ENCODE measurements around the gene CAPN7.

The CAPN7 gene

DNA sequence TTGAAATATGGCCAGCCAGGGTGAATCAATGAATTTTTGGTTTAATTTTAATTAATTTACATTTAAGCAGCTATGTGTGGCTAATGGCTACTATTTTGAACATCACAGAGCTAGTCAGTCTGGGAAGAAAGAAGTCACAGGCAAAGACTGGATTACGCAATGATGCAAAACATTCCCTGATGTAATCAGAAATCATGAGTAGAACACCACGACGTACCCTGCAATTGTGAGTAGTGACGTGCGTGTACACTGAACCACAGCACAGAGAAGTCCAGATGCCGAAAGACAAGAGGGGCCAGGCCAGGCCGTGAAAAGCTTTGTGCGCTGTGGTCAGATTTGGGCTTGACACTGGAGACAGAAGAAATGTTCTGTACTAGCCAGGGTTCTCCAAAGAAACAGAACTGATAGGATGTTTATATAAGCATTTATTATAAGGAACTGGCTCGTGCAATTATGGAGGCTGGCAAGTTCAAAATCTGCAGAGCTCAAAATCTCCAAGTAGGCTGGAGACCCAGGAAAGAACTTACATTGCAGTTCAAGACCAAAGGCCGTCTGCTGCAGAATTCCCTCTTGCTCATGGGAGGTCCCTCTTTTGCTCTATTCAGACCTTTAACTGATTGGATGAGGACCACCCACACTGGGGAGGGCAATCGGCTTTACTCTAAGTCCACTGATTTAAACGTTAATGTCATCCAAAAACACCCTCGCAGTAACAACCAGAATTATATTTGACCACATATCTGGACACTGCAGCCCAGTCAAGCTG is 81.7 kb downstream of the CAPN7 start:
- TF ChIP-seq GATA3 (IDR thresholded peaks at IDR 0.05; ENCODE audit: low read depth, low read length): no peak
- no peak for TF ChIP-seq GATA2 (IDR thresholded peaks at IDR 0.05; ENCODE audit: low read depth, low read length)

DNA sequence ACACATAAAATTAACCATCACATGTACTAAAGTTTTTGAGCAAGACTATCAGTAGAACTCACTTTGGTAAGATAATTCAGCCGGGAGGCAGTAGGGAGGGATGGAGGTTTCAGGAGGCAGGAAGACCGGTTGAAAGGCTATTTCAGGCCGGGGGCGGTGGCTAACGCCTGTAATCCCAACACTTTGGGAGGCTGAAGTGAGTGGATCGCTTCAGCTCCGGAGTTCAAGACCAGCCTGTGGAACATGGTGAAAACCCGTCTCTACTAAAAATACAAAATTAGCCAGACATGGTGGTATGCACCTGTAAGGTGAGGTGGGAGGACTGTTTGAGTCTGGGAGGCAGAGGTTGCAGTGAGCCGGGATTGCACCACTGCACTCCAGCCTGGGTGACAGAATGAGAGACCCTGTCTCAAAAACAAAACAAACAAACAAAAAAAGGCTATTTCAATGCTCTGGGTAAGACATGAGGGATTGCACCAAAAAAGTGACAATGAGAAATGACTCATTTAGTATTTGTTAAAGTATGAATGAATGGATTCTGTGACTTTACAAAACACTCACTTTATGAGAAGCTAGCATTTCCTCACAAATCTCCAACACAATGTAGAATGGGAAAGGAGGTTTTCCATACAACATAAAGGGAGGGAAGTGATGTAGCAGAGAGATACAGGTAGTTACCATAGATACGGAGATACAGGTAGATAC is 82.4 kb downstream of the CAPN7 start:
- no peak for TF ChIP-seq GATA3 (IDR thresholded peaks at IDR 0.05; ENCODE audit: low read depth, low read length)
- no peak for TF ChIP-seq GATA2 (IDR thresholded peaks at IDR 0.05; ENCODE audit: low read depth, low read length)

DNA sequence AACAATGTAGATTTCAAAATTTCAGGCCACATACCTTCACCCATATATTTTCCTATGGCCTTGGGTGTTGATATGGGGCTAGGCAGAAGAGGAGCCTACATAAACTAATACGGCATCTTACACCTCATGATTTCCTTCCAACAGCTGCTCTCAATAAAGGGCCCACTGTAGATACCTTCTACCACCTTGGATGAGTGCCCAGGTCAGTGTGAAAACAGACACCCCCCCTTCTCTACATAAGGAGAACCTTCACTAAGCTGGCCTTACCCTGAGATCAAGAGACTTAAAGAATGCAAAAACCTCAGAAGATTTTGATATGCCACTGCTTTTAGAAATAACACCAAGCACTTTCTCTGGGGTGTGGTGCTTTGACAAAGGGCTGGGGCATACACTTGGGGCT is 83.6 kb downstream of the CAPN7 start:
- TF ChIP-seq GATA3 (IDR thresholded peaks at IDR 0.05; ENCODE audit: low read depth, low read length): no peak
- no peak for TF ChIP-seq GATA2 (IDR thresholded peaks at IDR 0.05; ENCODE audit: low read depth, low read length)

DNA sequence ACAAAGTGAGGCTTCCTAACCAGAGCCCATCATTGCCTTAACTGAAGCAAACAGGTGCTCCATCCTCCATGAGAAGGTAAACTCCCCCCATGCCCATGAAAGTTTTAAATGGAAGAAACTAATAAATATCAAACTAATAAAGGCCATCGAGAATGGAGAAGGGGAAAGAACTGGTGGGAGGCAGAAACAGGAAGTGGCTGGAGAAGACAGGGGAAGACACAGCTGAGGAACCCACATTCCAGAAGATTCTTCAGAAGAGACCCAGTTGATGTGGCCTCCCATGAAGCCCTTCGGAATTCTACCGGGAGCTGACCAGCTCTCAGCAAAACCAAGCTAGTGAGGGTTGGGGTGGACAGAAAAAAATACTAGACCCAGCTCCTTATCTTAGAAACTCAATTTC is 84.7 kb downstream of the CAPN7 start:
- TF ChIP-seq GATA3 (IDR thresholded peaks at IDR 0.05; ENCODE audit: low read depth, low read length) (no peak), GATA2 (IDR thresholded peaks at IDR 0.05; ENCODE audit: low read depth, low read length) (no peak)

DNA sequence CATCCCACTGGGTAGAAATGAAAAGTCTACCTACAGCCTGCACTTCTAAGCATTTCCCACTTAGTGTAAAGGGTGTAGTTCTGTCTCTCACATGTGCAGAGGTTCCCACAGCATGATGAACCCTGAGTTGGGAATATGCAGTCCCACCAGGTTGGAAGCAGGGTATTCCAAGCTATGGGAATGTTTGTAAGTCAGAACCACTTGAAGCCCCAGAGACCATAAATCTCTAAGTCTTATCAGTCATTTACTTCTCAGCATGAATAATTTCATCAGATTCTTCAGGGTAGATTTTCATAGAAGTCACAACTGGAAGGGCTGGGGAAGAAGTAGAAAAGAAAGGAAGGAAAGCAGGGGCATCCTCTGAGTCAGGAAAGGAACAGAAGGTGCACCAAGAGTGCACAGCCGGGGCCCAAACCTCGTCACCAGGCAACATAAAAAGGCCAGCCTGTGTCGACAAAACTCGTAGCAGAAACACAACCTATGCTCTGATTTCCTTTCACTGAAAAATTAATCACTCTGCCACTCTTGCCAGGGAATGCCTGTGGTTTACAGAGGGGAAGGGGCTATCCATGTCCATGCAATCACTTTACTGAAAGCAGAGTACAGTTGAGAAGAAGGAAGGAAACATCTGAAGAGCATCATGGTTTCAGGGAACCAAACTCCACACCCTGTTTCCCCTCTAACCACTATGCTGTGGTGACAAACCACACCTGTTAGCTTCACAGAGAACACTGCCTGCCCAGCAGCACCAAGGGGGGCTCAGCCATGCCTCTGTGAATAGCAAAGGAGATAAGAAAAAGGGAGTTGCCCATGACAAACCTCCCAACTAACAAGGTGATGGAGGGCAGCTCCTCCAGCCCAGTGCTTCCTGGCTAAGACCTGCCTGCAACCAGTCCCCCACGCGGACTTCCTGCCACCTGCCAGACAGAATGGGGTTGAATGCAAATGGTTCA is 85.8 kb downstream of the CAPN7 start:
- no peak for TF ChIP-seq GATA3 (IDR thresholded peaks at IDR 0.05; ENCODE audit: low read depth, low read length)
- TF ChIP-seq GATA2 (IDR thresholded peaks at IDR 0.05; ENCODE audit: low read depth, low read length): no peak

DNA sequence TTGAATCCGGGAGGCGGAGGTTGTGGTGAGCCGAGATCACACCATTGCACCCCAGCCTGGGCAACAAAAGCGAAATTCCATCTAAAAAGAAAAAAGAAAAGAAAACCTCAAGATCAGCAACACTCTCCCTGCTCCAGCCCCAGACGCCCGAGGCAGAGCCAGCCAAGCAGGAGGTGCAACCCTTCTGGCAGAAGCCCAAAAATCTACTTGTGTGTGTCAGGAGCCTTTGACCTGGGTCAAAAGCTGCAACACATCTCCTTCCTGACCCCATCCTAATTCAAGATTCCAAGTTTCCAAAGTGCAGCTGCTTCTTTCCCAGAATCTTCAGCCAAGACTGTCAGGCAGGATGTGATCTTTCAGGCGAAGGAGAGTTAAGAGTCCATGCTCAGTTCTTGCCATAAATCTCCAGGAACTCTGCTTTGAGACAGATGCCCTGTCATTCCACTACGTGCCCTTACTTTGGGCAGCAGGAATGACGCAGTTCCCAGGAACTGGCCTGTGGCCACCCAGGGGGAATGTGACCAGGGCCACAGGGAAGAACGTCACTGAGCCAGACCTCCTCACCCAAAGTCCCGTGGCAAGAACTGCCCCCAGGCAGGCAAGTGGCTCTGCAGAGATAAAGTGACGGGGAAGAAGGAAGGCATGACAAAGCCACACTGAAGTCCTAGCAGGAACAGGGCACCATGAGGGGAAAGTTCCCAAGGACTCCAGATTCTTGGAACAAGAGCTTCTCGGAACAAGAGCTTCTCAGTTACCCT is 86.9 kb downstream of the CAPN7 start:
- TF ChIP-seq GATA3 (IDR thresholded peaks at IDR 0.05; ENCODE audit: low read depth, low read length) (no peak), GATA2 (IDR thresholded peaks at IDR 0.05; ENCODE audit: low read depth, low read length) (no peak)

DNA sequence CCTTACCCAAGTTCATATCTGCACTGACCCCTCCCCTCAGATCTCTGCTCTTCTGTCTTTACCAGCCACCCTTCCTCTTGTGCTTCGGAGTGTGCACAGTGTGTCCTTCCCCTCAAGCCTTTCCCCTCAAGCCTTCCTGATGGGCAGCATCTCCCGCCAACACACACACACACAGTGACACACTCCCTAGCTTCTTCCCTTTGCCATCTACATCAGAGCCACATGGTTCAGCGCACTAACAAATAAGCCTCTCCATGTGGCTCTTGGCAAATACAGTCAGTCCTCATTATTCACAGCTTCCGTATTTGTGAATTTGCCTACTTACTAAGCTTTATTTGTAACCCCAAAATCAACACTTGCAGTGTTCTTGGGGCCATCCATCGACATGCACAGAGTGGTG is 88.9 kb downstream of the CAPN7 start:
- TF ChIP-seq GATA2 (IDR thresholded peaks at IDR 0.05; ENCODE audit: low read depth, low read length): no peak
- no peak for TF ChIP-seq GATA3 (IDR thresholded peaks at IDR 0.05; ENCODE audit: low read depth, low read length)

DNA sequence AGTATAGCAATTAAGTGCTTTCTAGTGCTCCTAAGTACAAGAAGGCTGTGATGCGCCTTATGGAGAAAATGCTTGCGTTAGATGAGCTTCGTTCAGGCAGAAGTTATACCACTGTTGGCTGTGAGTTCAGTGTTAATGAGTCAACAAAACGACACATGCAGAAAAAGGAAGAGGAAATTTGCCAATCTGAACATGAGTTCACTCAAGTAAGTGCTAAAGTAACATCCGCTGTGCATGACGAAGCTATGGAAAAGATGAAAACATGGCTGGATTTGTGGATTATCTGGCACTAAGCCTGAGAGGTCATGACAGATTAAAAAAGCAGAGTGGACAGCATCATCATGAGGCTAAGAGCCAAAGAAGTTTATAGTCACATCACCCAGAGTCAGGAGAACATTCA is 89.5 kb downstream of the CAPN7 start:
- no peak for TF ChIP-seq GATA2 (IDR thresholded peaks at IDR 0.05; ENCODE audit: low read depth, low read length)
- no peak for TF ChIP-seq GATA3 (IDR thresholded peaks at IDR 0.05; ENCODE audit: low read depth, low read length)

DNA sequence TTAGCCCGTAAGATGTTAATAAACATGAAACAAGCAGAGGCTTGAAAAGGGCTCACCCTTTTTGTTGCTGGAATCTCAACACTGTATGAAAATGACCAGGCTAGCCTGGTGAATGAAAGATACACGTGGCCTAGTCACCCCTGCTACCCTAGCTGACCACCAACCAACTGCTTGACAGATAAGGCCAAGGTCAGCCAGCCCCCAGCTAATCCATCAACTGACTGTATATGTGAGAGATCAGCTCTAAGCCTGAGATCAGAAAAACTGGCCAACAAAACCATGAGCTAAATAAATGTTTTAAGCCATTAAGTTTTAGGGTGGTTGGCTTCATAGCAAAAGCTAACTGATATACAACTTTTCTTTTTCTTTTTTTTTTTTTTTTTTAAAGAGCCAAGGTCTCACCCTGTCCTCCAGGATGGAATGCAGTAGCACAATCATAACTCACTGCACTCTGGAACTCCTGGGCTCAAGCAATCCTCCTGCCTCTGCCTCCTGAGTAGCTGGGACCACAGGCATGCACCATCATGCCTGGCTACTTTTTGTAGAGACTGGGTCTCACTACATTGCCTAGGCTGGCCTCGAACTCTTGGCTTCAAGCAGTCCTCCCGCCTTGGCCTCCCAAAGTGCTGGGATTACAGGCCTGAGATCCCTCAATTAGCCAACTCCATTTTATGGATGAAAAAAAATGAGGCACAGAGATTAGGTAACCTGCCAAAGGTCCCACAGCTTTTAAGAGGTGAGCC is 91.7 kb downstream of the CAPN7 start:
- TF ChIP-seq GATA3 (IDR thresholded peaks at IDR 0.05; ENCODE audit: low read depth, low read length) (no peak), GATA2 (IDR thresholded peaks at IDR 0.05; ENCODE audit: low read depth, low read length) (no peak)

DNA sequence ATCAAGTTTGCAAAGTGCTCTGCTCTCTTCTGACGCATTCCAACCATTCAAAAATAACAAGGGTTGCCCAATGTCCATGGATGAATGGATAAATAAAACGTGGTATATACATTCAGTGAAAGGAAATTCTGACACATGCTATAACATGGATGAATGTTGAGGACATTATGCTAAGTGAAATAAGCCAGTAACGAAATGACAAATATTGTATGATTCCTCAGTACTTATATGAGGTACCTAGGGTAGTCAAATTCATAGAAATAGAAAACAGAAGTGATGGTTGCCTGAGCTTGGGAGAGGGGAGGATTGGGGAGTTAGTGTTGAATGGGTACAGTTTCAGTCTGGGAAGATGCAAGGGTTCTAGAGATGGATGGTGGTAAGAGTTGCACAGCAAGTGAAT is 92.5 kb downstream of the CAPN7 start:
- no peak for TF ChIP-seq GATA3 (IDR thresholded peaks at IDR 0.05; ENCODE audit: low read depth, low read length)
- TF ChIP-seq GATA2 (IDR thresholded peaks at IDR 0.05; ENCODE audit: low read depth, low read length): no peak

DNA sequence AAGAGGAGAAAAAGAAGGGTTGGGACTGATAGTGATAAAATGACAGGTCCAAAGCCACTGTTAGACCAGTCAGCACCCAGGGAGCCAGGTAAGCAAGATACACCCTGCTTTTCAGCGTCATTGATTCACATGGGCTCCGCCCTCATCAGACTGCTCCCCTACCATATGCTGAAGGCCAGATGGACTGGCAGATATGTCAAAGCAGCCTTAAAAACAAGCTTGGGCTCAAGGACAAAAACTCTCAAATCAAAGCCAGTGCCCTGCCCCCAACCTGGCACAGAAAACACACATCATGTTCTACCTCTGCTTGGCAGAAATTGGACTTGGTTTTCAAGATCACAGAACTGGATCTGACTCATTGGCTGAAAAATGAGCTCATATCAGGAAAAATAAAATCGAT is 93.0 kb downstream of the CAPN7 start:
- TF ChIP-seq GATA3 (IDR thresholded peaks at IDR 0.05; ENCODE audit: low read depth, low read length): no peak
- no peak for TF ChIP-seq GATA2 (IDR thresholded peaks at IDR 0.05; ENCODE audit: low read depth, low read length)

DNA sequence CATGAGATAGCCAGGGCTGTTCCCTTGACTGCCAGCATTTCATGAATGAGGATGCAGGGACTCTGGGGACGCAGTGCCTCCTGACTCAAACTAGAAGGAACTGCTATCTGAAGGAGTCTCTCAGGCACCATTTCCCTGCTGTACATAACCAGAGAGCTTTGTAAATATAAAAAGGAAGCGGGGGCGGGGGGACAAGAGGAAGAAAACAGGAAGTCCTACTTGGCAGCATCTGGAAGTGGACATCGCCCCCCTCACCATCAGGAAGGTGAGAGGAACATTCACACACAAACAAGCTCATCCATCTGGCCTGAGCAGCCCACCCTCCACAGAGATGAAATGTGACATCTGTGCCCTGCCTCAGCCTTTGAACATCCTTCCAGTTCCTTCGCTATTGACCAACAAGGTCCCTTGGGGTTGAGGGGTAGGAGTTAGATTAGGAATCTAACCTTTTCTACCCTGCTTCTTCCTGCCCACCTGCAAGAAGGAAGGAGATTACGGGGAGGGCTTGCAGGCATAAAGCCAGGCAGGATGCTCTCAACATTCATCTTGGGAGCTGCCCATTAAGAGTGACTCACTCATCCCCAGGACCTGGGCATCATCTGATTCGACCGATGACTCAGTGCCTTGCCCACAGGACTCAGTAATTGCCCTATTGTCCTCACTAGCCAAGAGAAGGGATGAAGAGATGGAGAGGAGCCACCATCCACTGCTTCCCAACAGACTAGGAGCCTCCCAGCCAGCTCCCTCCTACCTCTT is 94.5 kb downstream of the CAPN7 start:
- TF ChIP-seq GATA2 (IDR thresholded peaks at IDR 0.05; ENCODE audit: low read depth, low read length) (no peak), GATA3 (IDR thresholded peaks at IDR 0.05; ENCODE audit: low read depth, low read length) (no peak)

All from SH-SY5Y (cell line).